Hepatocyte (in vitro differentiated cells): ENCODE results near the gene CALD1.

Experiments
- CTCF ChIP-seq: fragments of 200-600 bp; sonication (generic); IDR thresholded peaks from 2 replicates; pipeline ENCODE4 v1.5.1; 2016; ENCODE audit warnings: antibody characterized with exemption, mild to moderate bottlenecking; ENCODE audit not compliant: poor library complexity
- EZH2 ChIP-seq: fragments of 200-600 bp; sonication (generic); IDR thresholded peaks from 2 replicates; pipeline ENCODE4 v1.6.1; 2016; ENCODE audit warnings: antibody characterized with exemption, mild to moderate bottlenecking, borderline replicate concordance
- EZH2phosphoT487 ChIP-seq: fragments of 200-600 bp; sonication (generic); IDR thresholded peaks from one replicate; pipeline ENCODE4 v1.6.1; 2018; ENCODE audit warnings: antibody characterized with exemption, mild to moderate bottlenecking, low read depth, moderate library complexity; ENCODE audit not compliant: unreplicated experiment, severe bottlenecking

GRCh38 chr7:134938141-134938540 lies 158.7 kb downstream of the CALD1 start:
- TF ChIP-seq CTCF, result no peak
- TF ChIP-seq EZH2, result no peak
- TF ChIP-seq EZH2phosphoT487, result no peak
